ENCODE data around the gene GGA1. TPM values are rescaled to one million over a fixed set of nuclear protein-coding genes. Genes with fewer than 3 reads are reported as not detected.
A peak's percentile ranks its signal among the peaks of the same experiment; 100 is the strongest.

GGA1 gene
- total and polyA plus RNA-seq, 9 of the 15 experiments (the other 6 are each of a cell fraction or from before 2014, with no cell fraction given) = 1.5 to 69.5 (median 31.6) TPM

GRCh38 chr22:37563153-37564081 lies 45.2 kb upstream of the GGA1 start (continued):
- TF ChIP-seq ZBTB34 (CRISPR knock-in tag; IDR thresholded peaks at IDR 0.05) (no peak), MBD1 (CRISPR knock-in tag; IDR thresholded peaks at IDR 0.05) (no peak), ZBTB1 (CRISPR knock-in tag; IDR thresholded peaks at IDR 0.05; ENCODE audit: borderline replicate concordance, low read depth) (no peak), ZNF134 (CRISPR knock-in tag; conservative IDR thresholded peaks at IDR 0.05) (no peak), ZNF12 (CRISPR knock-in tag; IDR thresholded peaks at IDR 0.05) (no peak), ZNF239 (CRISPR knock-in tag; IDR thresholded peaks at IDR 0.05) (no peak), ZNF77 (CRISPR knock-in tag; IDR thresholded peaks at IDR 0.05) (no peak), ZNF175 (CRISPR knock-in tag; IDR thresholded peaks at IDR 0.05; ENCODE audit: low read depth) (no peak), FOSL1 (tag; conservative IDR thresholded peaks at IDR 0.05) (peak; percentile 61)
- TF ChIP-seq, protein P1, sequence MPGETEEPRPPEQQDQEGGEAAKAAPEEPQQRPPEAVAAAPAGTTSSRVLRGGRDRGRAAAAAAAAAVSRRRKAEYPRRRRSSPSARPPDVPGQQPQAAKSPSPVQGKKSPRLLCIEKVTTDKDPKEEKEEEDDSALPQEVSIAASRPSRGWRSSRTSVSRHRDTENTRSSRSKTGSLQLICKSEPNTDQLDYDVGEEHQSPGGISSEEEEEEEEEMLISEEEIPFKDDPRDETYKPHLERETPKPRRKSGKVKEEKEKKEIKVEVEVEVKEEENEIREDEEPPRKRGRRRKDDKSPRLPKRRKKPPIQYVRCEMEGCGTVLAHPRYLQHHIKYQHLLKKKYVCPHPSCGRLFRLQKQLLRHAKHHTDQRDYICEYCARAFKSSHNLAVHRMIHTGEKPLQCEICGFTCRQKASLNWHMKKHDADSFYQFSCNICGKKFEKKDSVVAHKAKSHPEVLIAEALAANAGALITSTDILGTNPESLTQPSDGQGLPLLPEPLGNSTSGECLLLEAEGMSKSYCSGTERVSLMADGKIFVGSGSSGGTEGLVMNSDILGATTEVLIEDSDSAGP (CRISPR knock-in tag; IDR thresholded peaks at IDR 0.05) = no peak
- TF ChIP-seq, protein P2, sequence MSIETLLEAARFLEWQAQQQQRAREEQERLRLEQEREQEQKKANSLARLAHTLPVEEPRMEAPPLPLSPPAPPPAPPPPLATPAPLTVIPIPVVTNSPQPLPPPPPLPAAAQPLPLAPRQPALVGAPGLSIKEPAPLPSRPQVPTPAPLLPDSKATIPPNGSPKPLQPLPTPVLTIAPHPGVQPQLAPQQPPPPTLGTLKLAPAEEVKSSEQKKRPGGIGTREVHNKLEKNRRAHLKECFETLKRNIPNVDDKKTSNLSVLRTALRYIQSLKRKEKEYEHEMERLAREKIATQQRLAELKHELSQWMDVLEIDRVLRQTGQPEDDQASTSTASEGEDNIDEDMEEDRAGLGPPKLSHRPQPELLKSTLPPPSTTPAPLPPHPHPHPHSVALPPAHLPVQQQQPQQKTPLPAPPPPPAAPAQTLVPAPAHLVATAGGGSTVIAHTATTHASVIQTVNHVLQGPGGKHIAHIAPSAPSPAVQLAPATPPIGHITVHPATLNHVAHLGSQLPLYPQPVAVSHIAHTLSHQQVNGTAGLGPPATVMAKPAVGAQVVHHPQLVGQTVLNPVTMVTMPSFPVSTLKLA (conservative IDR thresholded peaks at IDR 0.05) = peak; percentile 31 to 43; a peak in 2 of 4 replicates
- TF ChIP-seq, protein P3, sequence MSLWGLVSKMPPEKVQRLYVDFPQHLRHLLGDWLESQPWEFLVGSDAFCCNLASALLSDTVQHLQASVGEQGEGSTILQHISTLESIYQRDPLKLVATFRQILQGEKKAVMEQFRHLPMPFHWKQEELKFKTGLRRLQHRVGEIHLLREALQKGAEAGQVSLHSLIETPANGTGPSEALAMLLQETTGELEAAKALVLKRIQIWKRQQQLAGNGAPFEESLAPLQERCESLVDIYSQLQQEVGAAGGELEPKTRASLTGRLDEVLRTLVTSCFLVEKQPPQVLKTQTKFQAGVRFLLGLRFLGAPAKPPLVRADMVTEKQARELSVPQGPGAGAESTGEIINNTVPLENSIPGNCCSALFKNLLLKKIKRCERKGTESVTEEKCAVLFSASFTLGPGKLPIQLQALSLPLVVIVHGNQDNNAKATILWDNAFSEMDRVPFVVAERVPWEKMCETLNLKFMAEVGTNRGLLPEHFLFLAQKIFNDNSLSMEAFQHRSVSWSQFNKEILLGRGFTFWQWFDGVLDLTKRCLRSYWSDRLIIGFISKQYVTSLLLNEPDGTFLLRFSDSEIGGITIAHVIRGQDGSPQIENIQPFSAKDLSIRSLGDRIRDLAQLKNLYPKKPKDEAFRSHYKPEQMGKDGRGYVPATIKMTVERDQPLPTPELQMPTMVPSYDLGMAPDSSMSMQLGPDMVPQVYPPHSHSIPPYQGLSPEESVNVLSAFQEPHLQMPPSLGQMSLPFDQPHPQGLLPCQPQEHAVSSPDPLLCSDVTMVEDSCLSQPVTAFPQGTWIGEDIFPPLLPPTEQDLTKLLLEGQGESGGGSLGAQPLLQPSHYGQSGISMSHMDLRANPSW (CRISPR knock-in tag; IDR thresholded peaks at IDR 0.05) = no peak

All from K562 (cell line).